Neural crest cell (in vitro differentiated cells): Measurements from ENCODE around the gene BCL2L11. TPM values are rescaled to one million over a fixed set of nuclear protein-coding genes. Genes with fewer than 3 reads are reported as not detected.

ENCODE experiments used
- DNase-seq: peaks from one replicate; pipeline ENCODE4 v3.0.0; 2021; ENCODE audit warnings: low read depth, mixed read lengths, low spot score
- H3K27ac Mint-ChIP-seq: one replicate; pipeline ENCODE4 v1.8.0; 2021; ENCODE audit warnings: mild to moderate bottlenecking, mixed read lengths; ENCODE audit not compliant: unreplicated experiment
- H3K27me3 Mint-ChIP-seq: 2 replicates; pipeline ENCODE4 v1.8.0; 2021; ENCODE audit warnings: low read depth, mild to moderate bottlenecking, mixed read lengths
- H3K36me3 Mint-ChIP-seq: 2 replicates; pipeline ENCODE4 v1.8.0; 2021; ENCODE audit warnings: low read depth, mild to moderate bottlenecking, mixed read lengths
- H3K4me1 Mint-ChIP-seq: 2 replicates; pipeline ENCODE4 v1.8.0; 2021; ENCODE audit warnings: mixed read lengths
- H3K4me3 Mint-ChIP-seq: one replicate; pipeline ENCODE4 v1.8.0; 2021; ENCODE audit warnings: mild to moderate bottlenecking, mixed read lengths
- H3K9me3 Mint-ChIP-seq: 2 replicates; pipeline ENCODE4 v1.8.0; 2021; ENCODE audit warnings: mixed read lengths
- CTCF ChIP-seq: fragments of 200-600 bp; sonication (generic); conservative IDR thresholded peaks from 2 replicates; pipeline ENCODE4 v1.5.0; 2021; ENCODE audit warnings: antibody characterized with exemption, mild to moderate bottlenecking
- total RNA-seq: library from RNA; stranded (reverse); gene quantifications from 2 replicates; pipeline ENCODE4 v1.2.1, GENCODE V29; 2021

The BCL2L11 gene
- total RNA-seq, 1 donor from 2014 or later = 16.4 TPM

- H3K9me3 Mint-ChIP-seq = peaks cover 19% of the 10 kb centered on the region
- peaks cover 5% of the 10 kb centered on the region for H3K4me1 Mint-ChIP-seq
- no peak overlapping the region for H3K27ac Mint-ChIP-seq
- H3K4me3 Mint-ChIP-seq = no peak overlapping the region
- no peak for TF ChIP-seq CTCF
- peaks cover 15% of the 10 kb centered on the region for H3K36me3 Mint-ChIP-seq
- H3K27me3 Mint-ChIP-seq = no peaks in the 10 kb centered on the region
- no peak for DNase-seq
These were observed 93.2 kb downstream of the BCL2L11 start for GRCh38 chr2:111213877-111214276.

- no peak for TF ChIP-seq CTCF
- peaks cover 20% of the 10 kb centered on the region for H3K36me3 Mint-ChIP-seq
- peaks cover 18% of the 10 kb centered on the region for H3K9me3 Mint-ChIP-seq
- no peaks in the 10 kb centered on the region for H3K27me3 Mint-ChIP-seq
- DNase-seq = no peak
- no peak overlapping the region for H3K4me3 Mint-ChIP-seq
- no peak overlapping the region for H3K27ac Mint-ChIP-seq
- peaks cover 20% of the 10 kb centered on the region for H3K4me1 Mint-ChIP-seq
These were observed 96.3 kb downstream of the BCL2L11 start for GRCh38 chr2:111216811-111217652.
